ENCODE results near the gene SEC22C.
A peak's percentile ranks its signal among the peaks of the same experiment; 100 is the strongest.

Gene SEC22C

GRCh38 chr3:42537350-42537749, 44.4 kb downstream of the SEC22C start:
- no peak for DNase-seq (ENCODE audit: low spot score)
- TF ChIP-seq, protein P1, sequence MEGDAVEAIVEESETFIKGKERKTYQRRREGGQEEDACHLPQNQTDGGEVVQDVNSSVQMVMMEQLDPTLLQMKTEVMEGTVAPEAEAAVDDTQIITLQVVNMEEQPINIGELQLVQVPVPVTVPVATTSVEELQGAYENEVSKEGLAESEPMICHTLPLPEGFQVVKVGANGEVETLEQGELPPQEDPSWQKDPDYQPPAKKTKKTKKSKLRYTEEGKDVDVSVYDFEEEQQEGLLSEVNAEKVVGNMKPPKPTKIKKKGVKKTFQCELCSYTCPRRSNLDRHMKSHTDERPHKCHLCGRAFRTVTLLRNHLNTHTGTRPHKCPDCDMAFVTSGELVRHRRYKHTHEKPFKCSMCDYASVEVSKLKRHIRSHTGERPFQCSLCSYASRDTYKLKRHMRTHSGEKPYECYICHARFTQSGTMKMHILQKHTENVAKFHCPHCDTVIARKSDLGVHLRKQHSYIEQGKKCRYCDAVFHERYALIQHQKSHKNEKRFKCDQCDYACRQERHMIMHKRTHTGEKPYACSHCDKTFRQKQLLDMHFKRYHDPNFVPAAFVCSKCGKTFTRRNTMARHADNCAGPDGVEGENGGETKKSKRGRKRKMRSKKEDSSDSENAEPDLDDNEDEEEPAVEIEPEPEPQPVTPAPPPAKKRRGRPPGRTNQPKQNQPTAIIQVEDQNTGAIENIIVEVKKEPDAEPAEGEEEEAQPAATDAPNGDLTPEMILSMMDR (IDR thresholded peaks at IDR 0.05; ENCODE audit: extremely low read depth, insufficient read depth, missing control alignments): no peak
- in situ Hi-C loops (cut with MboI; ENCODE audit: low pct_unique_long_range_greater_than_20kb, low sequenced_read_pairs, unreplicated experiment): loop anchor here (10.0 kb wide), 1 partner anchor 303 kb away; no protein-coding TSS in a partner anchor

GRCh38 chr3:42535981-42536784, 45.6 kb downstream of the SEC22C start:
- in situ Hi-C loops (cut with MboI; ENCODE audit: low pct_unique_long_range_greater_than_20kb, low sequenced_read_pairs, unreplicated experiment): loop anchor here (10.0 kb wide), 1 partner anchor 301 kb away; no protein-coding TSS in a partner anchor
- DNase-seq (ENCODE audit: low spot score): peak; percentile 73
- TF ChIP-seq, protein P1 (IDR thresholded peaks at IDR 0.05; ENCODE audit: extremely low read depth, insufficient read depth, missing control alignments): peak; percentile 53

DNA sequence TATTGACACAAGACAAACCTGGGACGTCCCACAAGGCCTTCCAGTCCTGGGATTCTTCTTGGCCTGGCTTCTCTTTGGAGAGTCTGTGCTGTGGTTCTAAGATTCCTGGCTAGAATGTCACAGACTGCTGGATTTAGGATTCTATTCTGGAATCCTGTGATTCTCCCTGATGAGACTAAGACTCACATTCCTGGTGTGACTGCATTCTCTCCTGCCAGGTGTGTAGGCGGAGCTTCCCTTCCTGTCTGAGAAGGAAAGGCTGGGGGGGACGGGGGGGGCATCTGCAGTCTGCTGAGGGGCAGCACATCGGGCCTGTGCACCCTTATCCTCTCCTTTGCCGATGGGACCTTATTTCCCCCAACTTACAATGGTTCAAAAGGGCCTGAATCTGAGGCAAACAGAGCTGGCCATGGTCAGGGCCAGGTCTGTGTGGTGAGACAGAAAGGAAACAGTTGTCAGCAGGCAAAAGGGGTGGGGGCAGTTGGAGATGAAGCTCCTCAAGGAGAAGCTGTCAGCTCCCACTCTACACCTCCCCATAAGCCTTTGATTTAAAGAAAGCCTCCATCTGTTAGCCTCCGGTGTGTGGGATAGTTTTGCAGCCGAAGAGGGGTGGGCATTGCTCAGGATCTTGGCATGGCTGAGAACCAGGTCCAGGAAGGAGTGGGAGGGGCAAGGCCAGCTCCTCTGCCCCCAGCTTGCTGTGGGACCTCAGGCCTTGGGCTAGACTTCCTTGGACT, 48.4 kb downstream of the SEC22C start:
- TF ChIP-seq, protein P1 (IDR thresholded peaks at IDR 0.05; ENCODE audit: extremely low read depth, insufficient read depth, missing control alignments): no peak
- in situ Hi-C loops (cut with MboI; ENCODE audit: low pct_unique_long_range_greater_than_20kb, low sequenced_read_pairs, unreplicated experiment): loop anchor here (10.0 kb wide), 1 partner anchor 299 kb away; no protein-coding TSS in a partner anchor
- DNase-seq (ENCODE audit: low spot score): no peak

DNA sequence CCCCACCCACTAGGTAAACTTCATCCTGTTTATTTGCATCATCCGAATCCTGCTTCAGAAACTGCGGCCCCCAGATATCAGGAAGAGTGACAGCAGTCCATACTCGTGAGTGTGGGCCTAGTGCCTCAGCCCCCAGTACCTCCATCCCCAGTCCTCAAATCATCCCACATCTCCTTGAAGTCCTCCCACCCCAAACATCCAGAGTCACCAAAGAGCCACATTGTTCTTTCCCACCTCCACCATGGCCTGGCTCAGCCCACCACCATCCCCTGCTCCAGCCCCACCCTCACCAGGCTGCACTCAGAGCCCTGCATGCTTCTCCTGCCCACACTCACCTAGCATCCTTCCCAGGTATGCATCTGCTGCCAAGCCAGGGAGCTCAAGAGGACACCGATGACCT, 49.5 kb downstream of the SEC22C start:
- DNase-seq (ENCODE audit: low spot score): no peak
- TF ChIP-seq, protein P1 (IDR thresholded peaks at IDR 0.05; ENCODE audit: extremely low read depth, insufficient read depth, missing control alignments): no peak
- in situ Hi-C loops (cut with MboI; ENCODE audit: low pct_unique_long_range_greater_than_20kb, low sequenced_read_pairs, unreplicated experiment): loop anchor here (10.0 kb wide), 1 partner anchor 297 kb away; no protein-coding TSS in a partner anchor

DNA sequence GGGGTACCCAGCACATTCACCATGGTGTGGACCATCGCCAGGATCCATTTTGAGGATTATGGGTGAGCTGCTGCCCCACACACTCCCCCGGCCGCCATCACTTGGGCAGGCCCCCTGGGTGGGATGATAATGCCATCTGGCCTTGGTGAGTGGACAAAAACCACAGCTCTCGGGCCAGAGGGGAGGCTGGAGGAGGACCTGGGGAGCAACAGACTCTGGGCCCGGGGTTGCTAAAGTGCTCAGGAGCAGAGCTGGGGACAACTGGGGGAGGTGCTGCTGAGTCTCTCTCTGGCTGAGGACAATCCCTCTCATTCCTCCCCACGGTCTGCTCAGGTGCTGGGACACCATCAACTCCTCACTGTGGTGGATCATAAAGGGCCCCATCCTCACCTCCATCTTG, 50.3 kb downstream of the SEC22C start:
- in situ Hi-C loops (cut with MboI; ENCODE audit: low pct_unique_long_range_greater_than_20kb, low sequenced_read_pairs, unreplicated experiment): loop anchor here (10.0 kb wide), 1 partner anchor 297 kb away; no protein-coding TSS in a partner anchor
- DNase-seq (ENCODE audit: low spot score): no peak
- TF ChIP-seq, protein P1 (IDR thresholded peaks at IDR 0.05; ENCODE audit: extremely low read depth, insufficient read depth, missing control alignments): no peak

- no peak for DNase-seq (ENCODE audit: low spot score)
- TF ChIP-seq, protein P1 (IDR thresholded peaks at IDR 0.05; ENCODE audit: extremely low read depth, insufficient read depth, missing control alignments): no peak
- in situ Hi-C loops (cut with MboI; ENCODE audit: low pct_unique_long_range_greater_than_20kb, low sequenced_read_pairs, unreplicated experiment): loop anchor here (10.0 kb wide), 1 partner anchor 295 kb away; no protein-coding TSS in a partner anchor
Measured at GRCh38 chr3:42530073-42530472, 51.7 kb downstream of the SEC22C start.
